ENCODE measurements around the gene SLC45A1. TPM values are rescaled to one million over a fixed set of nuclear protein-coding genes. Genes with fewer than 3 reads are reported as not detected.

SLC45A1 gene
- polyA plus RNA-seq, 3 donors, result 2.8 to 3.6 (median 3.5) TPM

- DNase-seq (ENCODE audit: low read depth in 3 of 3, low spot score in 2 of 3), result no peak
Observed at GRCh38 chr1:8381618-8382017, 63.7 kb downstream of the SLC45A1 start.

- DNase-seq (ENCODE audit: low read depth in 3 of 3, low spot score in 2 of 3), result no peak
Observed at GRCh38 chr1:8382051-8382505, 64.2 kb downstream of the SLC45A1 start.

- DNase-seq (ENCODE audit: low read depth in 3 of 3, low spot score in 2 of 3), result no peak
Observed at GRCh38 chr1:8382608-8383505, 64.9 kb downstream of the SLC45A1 start.

- DNase-seq (ENCODE audit: low read depth in 3 of 3, low spot score in 2 of 3), result no peak
Observed at GRCh38 chr1:8384088-8384487, 66.2 kb downstream of the SLC45A1 start.

GRCh38 chr1:8384577-8384976 lies 66.7 kb downstream of the SLC45A1 start:
- no peak for DNase-seq (ENCODE audit: low read depth in 3 of 3, low spot score in 2 of 3)

- DNase-seq (ENCODE audit: low read depth in 3 of 3, low spot score in 2 of 3), result no peak
Observed at GRCh38 chr1:8386247-8386646, 68.3 kb downstream of the SLC45A1 start.

GRCh38 chr1:8388732-8389562 lies 71.0 kb downstream of the SLC45A1 start:
- DNase-seq (ENCODE audit: low read depth in 3 of 3, low spot score in 2 of 3), result no peak

- no peak for DNase-seq (ENCODE audit: low read depth in 3 of 3, low spot score in 2 of 3)
Observed at GRCh38 chr1:8389958-8390535, 72.1 kb downstream of the SLC45A1 start.

GRCh38 chr1:8390707-8391106 lies 72.8 kb downstream of the SLC45A1 start:
- DNase-seq (ENCODE audit: low read depth in 3 of 3, low spot score in 2 of 3), result no peak

- no peak for DNase-seq (ENCODE audit: low read depth in 3 of 3, low spot score in 2 of 3)
Observed at GRCh38 chr1:8392522-8392921, 74.6 kb downstream of the SLC45A1 start.

All from right renal cortex interstitium (tissue), 3 donors.